Ishikawa (cell line): ENCODE results near the gene ALKBH3.

Experiments used
- CEBPB ChIP-seq: IDR thresholded peaks from 2 replicates; pipeline ENCODE4 v1.6.1; 2012
- FOXM1 ChIP-seq: IDR thresholded peaks from 2 replicates; pipeline ENCODE4 v1.6.1; 2012; ENCODE audit warnings: low read depth, borderline replicate concordance
- MAX ChIP-seq: IDR thresholded peaks from 2 replicates; pipeline ENCODE4 v1.6.1; 2012
- REST ChIP-seq: IDR thresholded peaks from 2 replicates; pipeline ENCODE4 v1.6.1; 2012; ENCODE audit warnings: low read depth, mild to moderate bottlenecking
- TAF1 ChIP-seq: IDR thresholded peaks from 2 replicates; pipeline ENCODE4 v1.6.1; 2012; ENCODE audit warnings: low read depth, mild to moderate bottlenecking
- YY1 ChIP-seq: IDR thresholded peaks from 2 replicates; pipeline ENCODE4 v1.6.1; 2012; ENCODE audit warnings: low read depth

DNA sequence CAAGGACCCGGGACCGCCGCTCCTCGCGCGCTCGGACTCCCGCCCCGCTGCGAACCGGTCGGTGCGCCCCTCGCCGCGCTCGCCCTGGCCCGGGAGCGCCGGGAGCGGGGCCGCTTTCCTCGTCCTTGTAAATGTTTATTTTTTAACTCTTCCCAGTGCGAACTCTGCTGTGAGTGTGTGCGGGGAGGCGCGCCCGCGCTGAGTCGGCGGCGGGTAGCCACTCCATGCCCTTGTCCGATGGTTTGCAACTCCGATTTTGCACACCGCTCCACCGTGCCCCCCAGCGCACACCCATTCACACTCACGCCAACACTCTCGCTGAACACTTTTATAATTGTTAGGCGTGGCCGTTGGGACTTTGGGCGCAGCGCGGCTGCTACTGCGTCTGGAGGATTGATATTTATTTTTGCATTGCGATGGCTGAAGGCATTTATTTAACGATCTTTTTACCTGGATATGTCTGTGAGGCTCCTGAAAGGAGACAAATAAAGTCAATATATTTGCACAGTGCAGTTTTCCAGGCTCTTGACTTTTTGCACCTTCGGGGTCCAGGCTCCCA is 62.8 kb downstream of the ALKBH3 start:
- TF ChIP-seq TAF1 (no peak), MAX (no peak), FOXM1 (no peak), REST (no peak), YY1 (no peak), CEBPB (no peak)
